Subcutaneous abdominal adipose tissue (tissue), 5 donors: ENCODE results near the gene MAP4K5.

Experiments used
- H3K27ac ChIP-seq: one replicate; pipeline ENCODE4 v1.7.0; 2013; ENCODE audit warnings: low read depth, mild to moderate bottlenecking, inconsistent platforms, low read length, moderate library complexity
- H3K27me3 ChIP-seq, 5 donors: one replicate each; pipeline ENCODE4 v1.7.0; 2013; ENCODE audit warnings: low read length in 5 of 5, inconsistent platforms in 1 of 5; ENCODE audit not compliant: control insufficient read depth in 5 of 5, insufficient read depth in 4 of 5
- H3K36me3 ChIP-seq, 5 donors: one replicate each; pipeline ENCODE4 v1.7.0; 2013; ENCODE audit warnings: low read length in 5 of 5; ENCODE audit not compliant: control insufficient read depth in 5 of 5, insufficient read depth in 5 of 5
- H3K4me1 ChIP-seq, 5 donors: one replicate each; pipeline ENCODE4 v1.7.0; 2013; ENCODE audit warnings: low read length in 5 of 5, mild to moderate bottlenecking in 3 of 5, moderate library complexity in 1 of 5; ENCODE audit not compliant: control insufficient read depth in 5 of 5, insufficient read depth in 5 of 5
- H3K4me3 ChIP-seq, 5 donors: one replicate each; pipeline ENCODE4 v1.7.0; 2013; ENCODE audit warnings: low read length in 5 of 5, low read depth in 1 of 5
- H3K9ac ChIP-seq, 5 donors: one replicate each; pipeline ENCODE4 v1.7.0; 2013; ENCODE audit warnings: low read length in 5 of 5, mild to moderate bottlenecking in 4 of 5, moderate library complexity in 3 of 5
- H3K9me3 ChIP-seq, 5 donors: one replicate each; pipeline ENCODE4 v1.7.0; 2013; ENCODE audit warnings: low read length in 5 of 5; ENCODE audit not compliant: control insufficient read depth in 5 of 5
- donor health status: healthy.
- donor health status: healthy.
- donor health status: healthy.
- donor health status: healthy.
- donor health status: healthy.

The MAP4K5 gene

DNA sequence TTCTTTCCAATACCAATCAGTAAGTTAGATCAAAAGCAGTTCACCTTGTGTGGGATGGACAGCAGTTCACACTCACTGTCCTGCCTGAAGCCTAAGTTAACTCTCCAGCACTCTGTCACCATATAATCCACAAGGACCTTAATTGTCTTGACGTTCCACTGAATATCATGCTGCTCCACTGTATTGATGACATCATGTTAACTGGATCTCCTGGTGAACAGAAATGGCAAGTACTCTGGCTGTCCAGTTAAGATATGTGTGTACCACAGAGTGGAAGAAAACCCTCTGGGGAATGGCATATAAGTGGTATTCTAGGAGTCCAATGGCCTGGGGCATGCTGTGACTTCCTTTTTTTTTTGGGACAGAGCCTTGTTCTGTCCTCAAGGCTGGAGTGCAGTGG lies 151.9 kb downstream of the MAP4K5 start:
- Histone ChIP-seq H3K4me1 (peaks cover 0 to 3% (median 0%) of the 10 kb centered on the region in 5 donors), H3K27me3 (no peaks in the 10 kb centered on the region), H3K4me3 (no peak overlapping the region), H3K9ac (no peak overlapping the region), H3K27ac (no peak overlapping the region), H3K9me3 (no peaks in the 10 kb centered on the region), H3K36me3 (peaks cover 0 to 12% (median 11%) of the 10 kb centered on the region in 5 donors)

DNA sequence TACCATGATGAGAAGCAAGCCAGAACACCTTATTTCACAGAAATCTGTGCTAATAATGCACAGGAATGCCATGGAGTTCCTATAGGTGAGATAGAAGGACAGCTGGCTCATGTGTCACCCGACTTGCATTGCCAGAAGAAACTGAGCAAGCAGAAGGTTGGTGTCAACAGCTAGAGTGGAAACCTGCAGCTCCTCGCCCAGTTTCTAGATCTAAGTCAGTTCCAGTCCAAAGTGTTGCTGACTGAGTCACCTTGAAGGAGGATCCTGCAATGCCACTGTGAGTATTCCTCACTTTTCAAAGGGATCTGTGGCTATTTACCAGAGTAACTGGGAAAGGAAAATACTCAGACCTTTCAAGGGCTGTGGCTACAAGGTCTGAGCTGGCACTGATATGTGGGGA lies 152.8 kb downstream of the MAP4K5 start:
- H3K4me1 ChIP-seq = peaks cover 0 to 3% (median 0%) of the 10 kb centered on the region in 5 donors
- H3K27ac ChIP-seq = no peak overlapping the region
- no peak overlapping the region for H3K9ac ChIP-seq
- H3K9me3 ChIP-seq = no peaks in the 10 kb centered on the region
- H3K4me3 ChIP-seq = no peak overlapping the region
- H3K36me3 ChIP-seq = peaks cover 0 to 12% (median 11%) of the 10 kb centered on the region in 5 donors
- no peaks in the 10 kb centered on the region for H3K27me3 ChIP-seq

- Histone ChIP-seq H3K9me3 (no peaks in the 10 kb centered on the region), H3K27me3 (no peaks in the 10 kb centered on the region), H3K27ac (no peak overlapping the region), H3K36me3 (peaks cover 0 to 12% (median 11%) of the 10 kb centered on the region in 5 donors), H3K9ac (no peak overlapping the region), H3K4me3 (no peak overlapping the region), H3K4me1 (peaks cover 0 to 3% (median 0%) of the 10 kb centered on the region in 5 donors)
Measured at GRCh38 chr14:50377550-50378085, 154.8 kb downstream of the MAP4K5 start.

GRCh38 chr14:50375760-50376159 lies 156.6 kb downstream of the MAP4K5 start:
- Histone ChIP-seq H3K4me3 (no peak overlapping the region), H3K27ac (no peak overlapping the region), H3K36me3 (peaks cover 0 to 11% (median 5%) of the 10 kb centered on the region in 5 donors), H3K27me3 (no peaks in the 10 kb centered on the region), H3K9ac (no peak overlapping the region), H3K9me3 (no peaks in the 10 kb centered on the region), H3K4me1 (peaks cover 0 to 3% (median 0%) of the 10 kb centered on the region in 5 donors)

- Histone ChIP-seq H3K36me3 (peaks cover 0 to 3% (median 0%) of the 10 kb centered on the region in 5 donors), H3K27ac (no peak overlapping the region), H3K9ac (no peak overlapping the region), H3K9me3 (no peaks in the 10 kb centered on the region), H3K27me3 (no peaks in the 10 kb centered on the region), H3K4me3 (no peak overlapping the region), H3K4me1 (peaks cover 0 to 3% (median 0%) of the 10 kb centered on the region in 5 donors)
Measured at GRCh38 chr14:50373959-50374358, 158.4 kb downstream of the MAP4K5 start.

DNA sequence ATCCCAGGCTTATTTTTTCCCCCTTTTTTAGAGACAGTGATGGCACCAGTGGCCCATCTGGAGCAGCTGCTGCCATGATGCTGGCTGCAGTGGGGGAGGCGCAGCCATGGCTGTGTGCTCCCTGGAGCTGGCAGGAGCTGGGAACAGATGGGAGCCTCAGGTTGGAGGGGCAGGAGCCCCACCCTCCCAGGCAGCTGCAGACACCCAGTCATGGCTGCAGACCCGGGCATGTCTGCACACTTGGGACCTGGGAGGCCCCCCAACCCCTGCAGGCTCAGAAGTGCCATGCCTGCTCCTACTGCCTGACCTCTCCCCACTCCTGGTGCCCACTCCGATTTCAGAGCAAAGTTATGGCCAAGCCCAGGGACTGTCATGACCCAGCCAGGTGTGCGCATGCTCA lies 160.8 kb downstream of the MAP4K5 start:
- Histone ChIP-seq H3K27ac (no peak overlapping the region), H3K27me3 (no peaks in the 10 kb centered on the region), H3K9ac (no peak overlapping the region), H3K4me3 (no peak overlapping the region), H3K36me3 (no peaks in the 10 kb centered on the region), H3K9me3 (no peaks in the 10 kb centered on the region), H3K4me1 (peaks cover 0 to 3% (median 0%) of the 10 kb centered on the region in 5 donors)
